ENCODE results near the gene COL5A1. TPM values are rescaled to one million over a fixed set of nuclear protein-coding genes. Genes with fewer than 3 reads are reported as not detected.

Gene COL5A1
- total RNA-seq, 4 donors from 2014 or later = 7.1 to 69.3 (median 16.1) TPM

DNA sequence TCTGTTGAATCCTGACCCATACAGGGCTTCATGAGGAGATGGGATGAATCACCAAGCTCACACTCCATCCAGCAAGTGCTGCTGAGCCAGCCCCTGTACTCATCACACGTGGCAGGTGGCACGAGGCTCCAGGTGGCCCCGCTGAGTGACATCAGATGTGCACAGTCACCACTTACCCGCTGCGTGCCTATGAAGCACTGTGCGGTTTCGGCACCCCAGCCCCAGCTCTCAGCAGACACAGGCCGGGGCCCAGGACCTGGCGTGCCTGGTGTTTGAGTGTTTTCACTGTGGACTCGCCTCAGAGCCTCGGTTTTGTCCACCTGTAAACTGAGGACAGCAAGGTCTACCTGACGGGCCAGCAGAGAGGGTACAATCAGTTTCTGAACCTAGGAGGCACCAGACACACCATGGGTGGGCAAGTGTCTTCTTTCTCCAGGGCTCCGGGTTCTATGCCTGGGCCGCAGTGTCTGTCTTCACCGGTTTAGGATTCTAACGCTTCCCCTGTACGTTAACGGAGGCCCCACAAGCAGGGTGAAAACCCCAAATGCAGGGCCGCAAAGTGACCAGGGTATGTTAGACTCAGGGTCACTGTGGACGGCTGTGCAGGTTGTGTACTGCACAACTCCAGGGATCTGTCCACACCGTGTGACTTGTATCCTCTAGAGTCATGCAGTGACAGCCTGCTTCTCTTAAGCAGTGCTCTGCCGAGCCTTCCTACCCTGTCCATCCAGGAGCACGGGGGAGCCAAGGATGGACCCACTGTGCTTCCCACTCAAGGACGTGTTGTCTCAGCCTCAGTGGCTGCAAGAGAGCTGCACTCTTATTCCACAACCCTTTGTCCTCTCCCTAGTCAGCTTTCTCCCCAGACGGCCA, 44.3 kb upstream of the COL5A1 start:
- in situ Hi-C loops (cut with MboI; ENCODE audit: low pct_ligation_motif_present in 1 of 4, low pct_unique_long_range_greater_than_20kb in 1 of 4, low sequenced_read_pairs in 3 of 4) (no loop called here), intact Hi-C loops (cut with DNase I; ENCODE audit: low total_unique reads) (no loop called here)

GRCh38 chr9:134597957-134598883, 43.4 kb upstream of the COL5A1 start:
- WGBS, 2 donors (ENCODE audit: low coverage in 1 of 2) = 67% methylated on average over 27 of the region's 27 CpGs; no CpG with 5 or more reads in 1 of the 2 donors
- no peak overlapping the region for H3K27ac ChIP-seq
- no peak for DNase-seq
- peaks cover 0 to 4% (median 1%) of the 10 kb centered on the region in 4 donors for H3K4me1 ChIP-seq
- intact Hi-C loops (cut with DNase I; ENCODE audit: low total_unique reads) (no loop called here), in situ Hi-C loops (cut with MboI; ENCODE audit: low pct_ligation_motif_present in 1 of 4, low pct_unique_long_range_greater_than_20kb in 1 of 4, low sequenced_read_pairs in 3 of 4) (no loop called here)
- no peak overlapping the region for H3K4me3 ChIP-seq
- no peaks in the 10 kb centered on the region for H3K9me3 ChIP-seq
- no peaks in the 10 kb centered on the region for H3K36me3 ChIP-seq
- no peak for TF ChIP-seq CTCF (IDR thresholded peaks at IDR 0.05)
- TF ChIP-seq EP300 (IDR thresholded peaks at IDR 0.05; ENCODE audit: low read depth) = no peak
- TF ChIP-seq POLR2AphosphoS5 (IDR thresholded peaks at IDR 0.05) = no peak
- no peak for TF ChIP-seq POLR2A (IDR thresholded peaks at IDR 0.05)
- H3K27me3 ChIP-seq = no peaks in the 10 kb centered on the region

More for the DNA sequence above, 44.3 kb upstream of the COL5A1 start:
- WGBS, 2 donors (ENCODE audit: low coverage in 1 of 2) = 63 to 84% methylated on average over 4 to 25 of the region's 25 CpGs
- Histone ChIP-seq H3K4me3 (no peak overlapping the region), H3K27ac (no peak overlapping the region), H3K27me3 (no peaks in the 10 kb centered on the region), H3K36me3 (no peaks in the 10 kb centered on the region), H3K9me3 (no peaks in the 10 kb centered on the region), H3K4me1 (peaks cover 0 to 3% (median under 1%) of the 10 kb centered on the region in 4 donors)
- no peak for DNase-seq
- TF ChIP-seq POLR2AphosphoS5 (IDR thresholded peaks at IDR 0.05) = no peak
- no peak for TF ChIP-seq POLR2A (IDR thresholded peaks at IDR 0.05)
- no peak for TF ChIP-seq EP300 (IDR thresholded peaks at IDR 0.05; ENCODE audit: low read depth)
- TF ChIP-seq CTCF (IDR thresholded peaks at IDR 0.05) = no peak

- intact Hi-C loops (cut with DNase I; ENCODE audit: low total_unique reads) (no loop called here), in situ Hi-C loops (cut with MboI; ENCODE audit: low pct_ligation_motif_present in 1 of 4, low pct_unique_long_range_greater_than_20kb in 1 of 4, low sequenced_read_pairs in 3 of 4) (no loop called here)
- Histone ChIP-seq H3K27ac (no peak overlapping the region), H3K4me1 (peaks cover 0 to 4% (median 1%) of the 10 kb centered on the region in 4 donors), H3K9me3 (no peaks in the 10 kb centered on the region), H3K36me3 (no peaks in the 10 kb centered on the region), H3K4me3 (no peak overlapping the region), H3K27me3 (no peaks in the 10 kb centered on the region)
- no peak for DNase-seq
- 71 to 83% methylated on average over 4 to 8 of the region's 11 CpGs for WGBS, 2 donors (ENCODE audit: low coverage in 1 of 2)
- TF ChIP-seq EP300 (IDR thresholded peaks at IDR 0.05; ENCODE audit: low read depth) (no peak), POLR2A (IDR thresholded peaks at IDR 0.05) (no peak), POLR2AphosphoS5 (IDR thresholded peaks at IDR 0.05) (no peak), CTCF (IDR thresholded peaks at IDR 0.05) (no peak)
Observed at GRCh38 chr9:134598884-134599245, 42.7 kb upstream of the COL5A1 start.

GRCh38 chr9:134600371-134600770, 41.2 kb upstream of the COL5A1 start:
- Histone ChIP-seq H3K9me3 (no peaks in the 10 kb centered on the region), H3K27ac (no peak overlapping the region), H3K4me3 (no peak overlapping the region), H3K36me3 (no peaks in the 10 kb centered on the region), H3K4me1 (peaks cover 0 to 4% (median 1%) of the 10 kb centered on the region in 4 donors), H3K27me3 (no peaks in the 10 kb centered on the region)
- in situ Hi-C loops (cut with MboI; ENCODE audit: low pct_ligation_motif_present in 1 of 4, low pct_unique_long_range_greater_than_20kb in 1 of 4, low sequenced_read_pairs in 3 of 4) = no loop called here
- no peak for DNase-seq
- intact Hi-C loops (cut with DNase I; ENCODE audit: low total_unique reads) = no loop called here
- TF ChIP-seq CTCF (IDR thresholded peaks at IDR 0.05) (no peak), EP300 (IDR thresholded peaks at IDR 0.05; ENCODE audit: low read depth) (no peak), POLR2A (IDR thresholded peaks at IDR 0.05) (no peak), POLR2AphosphoS5 (IDR thresholded peaks at IDR 0.05) (no peak)
- WGBS, 2 donors (ENCODE audit: low coverage in 1 of 2) = 70 to 90% methylated on average over 4 to 6 of the region's 6 CpGs
